BE2C (cell line): ENCODE measurements around the gene VEGFA.

Experiments used
- DNase-seq: peaks from one replicate; pipeline ENCODE4 v3.0.0-alpha.2; 2020
- H3K27me3 ChIP-seq: fragments of 250-450 bp; sonication (Bioruptor Pico); 2 replicates; pipeline ENCODE4 v1.5.1; 2020; ENCODE audit warnings: mild to moderate bottlenecking
- H3K36me3 ChIP-seq: fragments of 250-450 bp; sonication (Bioruptor Pico); 2 replicates; pipeline ENCODE4 v1.5.1; 2020; ENCODE audit warnings: mild to moderate bottlenecking
- H3K4me1 ChIP-seq: fragments of 250-450 bp; sonication (Bioruptor Pico); 2 replicates; pipeline ENCODE4 v1.5.1; 2020
- H3K4me3 ChIP-seq: 2 replicates; pipeline ENCODE4 v1.5.1; 2011; ENCODE audit warnings: low read depth, low read length
- H3K9me3 ChIP-seq: fragments of 250-450 bp; sonication (Bioruptor Pico); 2 replicates; pipeline ENCODE4 v1.5.1; 2020
- CTCF ChIP-seq: IDR thresholded peaks from 2 replicates; pipeline ENCODE4 v1.5.1; 2012; ENCODE audit warnings: mild to moderate bottlenecking, low read depth, low read length

Gene VEGFA

GRCh38 chr6:43799551-43800297, 29.7 kb downstream of the VEGFA start:
- Histone ChIP-seq H3K9me3 (no peaks in the 10 kb centered on the region), H3K36me3 (no peaks in the 10 kb centered on the region), H3K4me3 (no peak overlapping the region), H3K27me3 (no peaks in the 10 kb centered on the region), H3K4me1 (peaks cover 19% of the 10 kb centered on the region)
- no peak for TF ChIP-seq CTCF
- no peak for DNase-seq

- Histone ChIP-seq H3K36me3 (no peaks in the 10 kb centered on the region), H3K4me3 (no peak overlapping the region), H3K4me1 (peaks cover 19% of the 10 kb centered on the region), H3K9me3 (no peaks in the 10 kb centered on the region), H3K27me3 (no peaks in the 10 kb centered on the region)
- TF ChIP-seq CTCF = no peak
- DNase-seq = no peak
These were observed 30.2 kb downstream of the VEGFA start for GRCh38 chr6:43800298-43800623.

GRCh38 chr6:43800746-43801494, 30.9 kb downstream of the VEGFA start:
- no peak for DNase-seq
- TF ChIP-seq CTCF = peak; percentile 34
- Histone ChIP-seq H3K36me3 (no peaks in the 10 kb centered on the region), H3K4me3 (no peak overlapping the region), H3K9me3 (no peaks in the 10 kb centered on the region), H3K4me1 (peaks cover 25% of the 10 kb centered on the region), H3K27me3 (no peaks in the 10 kb centered on the region)

- Histone ChIP-seq H3K9me3 (no peaks in the 10 kb centered on the region), H3K4me1 (peaks cover 32% of the 10 kb centered on the region), H3K4me3 (no peak overlapping the region), H3K27me3 (no peaks in the 10 kb centered on the region), H3K36me3 (no peaks in the 10 kb centered on the region)
- no peak for DNase-seq
- no peak for TF ChIP-seq CTCF
These were observed 31.6 kb downstream of the VEGFA start for GRCh38 chr6:43801495-43802181.

- Histone ChIP-seq H3K4me1 (peaks cover 42% of the 10 kb centered on the region), H3K27me3 (no peaks in the 10 kb centered on the region), H3K9me3 (no peaks in the 10 kb centered on the region), H3K36me3 (no peaks in the 10 kb centered on the region), H3K4me3 (no peak overlapping the region)
- no peak for DNase-seq
- no peak for TF ChIP-seq CTCF
These were observed 33.2 kb downstream of the VEGFA start for GRCh38 chr6:43803055-43803782.
